ENCODE data around the gene STAT1.

Gene STAT1

DNA sequence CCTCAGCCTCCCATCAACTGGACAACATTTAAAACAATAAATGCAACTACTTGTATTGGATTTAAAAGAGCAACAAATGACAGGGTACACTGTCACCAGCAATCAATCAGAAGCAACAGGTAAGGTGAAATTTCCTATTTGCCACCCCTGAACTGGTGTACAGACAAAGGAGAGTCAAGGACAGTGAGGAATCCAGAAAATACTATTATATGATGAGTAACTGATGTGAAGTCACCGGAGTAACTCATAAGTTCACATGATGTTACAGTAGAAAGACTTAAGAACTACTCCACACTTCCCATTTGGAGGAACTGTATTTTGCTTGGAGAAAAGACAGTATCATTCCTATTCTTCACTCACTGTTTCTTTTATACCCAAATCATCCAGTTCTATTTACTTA is 4.1 kb upstream of the STAT1 start:
- TF ChIP-seq, protein P1, sequence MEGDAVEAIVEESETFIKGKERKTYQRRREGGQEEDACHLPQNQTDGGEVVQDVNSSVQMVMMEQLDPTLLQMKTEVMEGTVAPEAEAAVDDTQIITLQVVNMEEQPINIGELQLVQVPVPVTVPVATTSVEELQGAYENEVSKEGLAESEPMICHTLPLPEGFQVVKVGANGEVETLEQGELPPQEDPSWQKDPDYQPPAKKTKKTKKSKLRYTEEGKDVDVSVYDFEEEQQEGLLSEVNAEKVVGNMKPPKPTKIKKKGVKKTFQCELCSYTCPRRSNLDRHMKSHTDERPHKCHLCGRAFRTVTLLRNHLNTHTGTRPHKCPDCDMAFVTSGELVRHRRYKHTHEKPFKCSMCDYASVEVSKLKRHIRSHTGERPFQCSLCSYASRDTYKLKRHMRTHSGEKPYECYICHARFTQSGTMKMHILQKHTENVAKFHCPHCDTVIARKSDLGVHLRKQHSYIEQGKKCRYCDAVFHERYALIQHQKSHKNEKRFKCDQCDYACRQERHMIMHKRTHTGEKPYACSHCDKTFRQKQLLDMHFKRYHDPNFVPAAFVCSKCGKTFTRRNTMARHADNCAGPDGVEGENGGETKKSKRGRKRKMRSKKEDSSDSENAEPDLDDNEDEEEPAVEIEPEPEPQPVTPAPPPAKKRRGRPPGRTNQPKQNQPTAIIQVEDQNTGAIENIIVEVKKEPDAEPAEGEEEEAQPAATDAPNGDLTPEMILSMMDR (IDR thresholded peaks at IDR 0.05; ENCODE audit: low read depth, low read length, missing control alignments) = no peak
- DNase-seq (ENCODE audit: extremely low read depth, low read depth) = no peak
- H3K4me3 ChIP-seq (replicated peaks; ENCODE audit: low read depth, low read length) = no peak overlapping the region

DNA sequence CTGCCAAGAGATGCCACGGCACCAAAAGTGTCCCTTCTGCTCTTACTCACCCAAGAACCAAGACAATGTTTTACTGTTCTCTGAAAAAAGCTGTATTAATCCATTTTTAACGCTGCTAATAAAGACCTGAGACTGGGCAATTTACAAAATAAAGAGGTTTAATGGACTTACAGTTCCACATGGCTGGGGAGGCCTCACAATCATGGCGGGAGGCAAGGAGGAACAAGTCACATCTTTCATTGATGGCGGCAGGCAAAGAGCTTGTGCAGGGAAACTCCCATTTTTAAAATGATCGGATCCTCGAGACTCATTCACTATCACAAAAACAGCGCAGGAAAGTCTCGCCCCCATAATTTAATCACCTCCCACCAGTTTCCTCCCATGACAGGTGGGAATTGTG is 1.9 kb upstream of the STAT1 start:
- H3K4me3 ChIP-seq (replicated peaks; ENCODE audit: low read depth, low read length) = no peak overlapping the region
- no peak for DNase-seq (ENCODE audit: extremely low read depth, low read depth)
- TF ChIP-seq, protein P1 (IDR thresholded peaks at IDR 0.05; ENCODE audit: low read depth, low read length, missing control alignments) = no peak

DNA sequence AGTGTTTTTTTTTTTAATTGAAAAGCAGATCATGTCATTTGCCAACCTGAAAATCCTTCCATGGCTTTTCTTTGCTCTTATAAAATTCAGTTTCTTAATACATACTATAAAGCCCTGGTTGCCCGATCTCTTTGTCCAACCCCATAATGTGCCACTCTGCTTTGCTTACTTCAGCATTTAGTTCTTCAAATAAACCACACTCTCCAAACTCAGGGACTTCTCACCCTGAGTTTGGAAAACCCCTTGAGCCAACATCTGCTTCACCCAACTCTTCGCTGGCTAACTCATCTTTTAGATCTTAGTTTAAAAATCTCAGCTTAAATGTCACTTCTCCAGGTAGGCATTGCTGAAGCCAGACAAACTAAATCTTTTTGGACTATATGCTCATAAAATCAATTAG is 1.3 kb upstream of the STAT1 start:
- DNase-seq (ENCODE audit: extremely low read depth, low read depth) = no peak
- TF ChIP-seq, protein P1 (IDR thresholded peaks at IDR 0.05; ENCODE audit: low read depth, low read length, missing control alignments) = no peak
- no peak overlapping the region for H3K4me3 ChIP-seq (replicated peaks; ENCODE audit: low read depth, low read length)

DNA sequence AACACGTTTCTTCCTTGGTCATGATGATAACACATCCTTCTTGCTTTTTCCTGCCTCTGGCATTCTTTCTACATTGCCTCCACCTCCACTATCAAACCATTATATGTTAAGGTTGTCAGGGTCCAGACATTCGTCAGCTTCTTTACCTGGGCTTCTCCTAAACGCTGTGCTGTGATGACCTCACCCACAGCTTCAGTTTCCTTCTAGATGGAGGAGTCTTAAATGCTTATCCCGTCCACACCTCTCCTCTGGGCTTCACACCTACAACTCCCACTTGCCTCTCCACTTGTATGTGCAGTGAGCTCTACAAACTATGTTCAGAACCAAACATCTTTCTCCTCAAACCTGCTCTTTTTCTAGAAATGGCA is 666 bp upstream of the STAT1 start:
- no peak for DNase-seq (ENCODE audit: extremely low read depth, low read depth)
- H3K4me3 ChIP-seq (replicated peaks; ENCODE audit: low read depth, low read length) = peak overlapping the region; percentile 68
- TF ChIP-seq, protein P1 (IDR thresholded peaks at IDR 0.05; ENCODE audit: low read depth, low read length, missing control alignments) = no peak

DNA sequence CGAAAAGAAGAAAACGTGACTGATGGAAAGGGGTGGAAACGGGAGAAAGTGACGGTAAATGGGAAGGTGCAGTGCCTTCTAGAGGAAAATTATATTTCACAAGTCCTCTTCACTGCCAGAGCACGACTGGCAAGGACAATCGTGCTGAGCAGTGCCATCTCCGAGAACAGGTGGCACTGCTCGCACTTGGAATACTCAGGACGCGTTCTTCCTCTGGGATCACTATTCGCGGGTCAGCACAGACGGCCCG is 364 bp downstream of the STAT1 start:
- H3K4me3 ChIP-seq (replicated peaks; ENCODE audit: low read depth, low read length) = peak overlapping the region; percentile 68
- TF ChIP-seq, protein P1 (IDR thresholded peaks at IDR 0.05; ENCODE audit: low read depth, low read length, missing control alignments) = no peak
- DNase-seq (ENCODE audit: extremely low read depth, low read depth) = no peak

DNA sequence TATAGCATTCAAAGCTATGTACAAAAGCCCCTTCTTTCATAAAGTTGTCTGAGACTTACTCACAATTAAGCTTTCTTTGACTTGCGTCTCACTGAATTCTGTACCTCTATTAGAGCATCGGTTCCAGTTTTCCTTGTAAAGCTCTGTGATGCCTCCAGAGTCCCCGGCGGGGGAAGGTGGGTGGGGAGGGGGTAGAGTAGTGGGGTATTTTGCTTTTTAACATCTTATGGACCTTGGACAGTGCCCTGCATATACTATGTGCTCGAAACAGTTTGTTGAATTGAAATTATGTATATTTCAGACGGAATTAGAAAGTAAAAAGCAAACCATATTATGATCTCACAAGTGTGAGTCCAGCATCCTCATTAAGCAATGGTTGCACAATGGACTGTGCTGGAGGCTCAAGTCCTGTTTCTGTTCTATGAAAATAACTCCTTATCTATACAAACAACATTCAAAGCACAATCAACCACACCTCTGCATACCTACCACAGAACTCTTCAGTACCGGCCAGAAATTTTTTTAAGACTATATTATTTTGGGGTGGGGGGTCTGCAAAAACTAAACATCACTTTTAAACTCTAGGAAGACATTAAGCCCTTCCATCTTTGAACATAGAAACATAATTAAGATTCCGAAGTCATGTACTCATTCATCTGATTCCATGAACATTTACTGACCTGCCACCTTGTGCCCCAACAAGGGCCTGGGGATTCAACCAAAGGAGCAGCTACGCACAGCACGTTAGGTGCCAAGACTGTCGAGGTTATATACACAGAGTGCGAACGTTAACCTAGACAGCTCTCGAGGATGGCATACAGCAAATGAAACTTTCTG is 908 bp downstream of the STAT1 start:
- DNase-seq (ENCODE audit: extremely low read depth, low read depth) = no peak
- H3K4me3 ChIP-seq (replicated peaks; ENCODE audit: low read depth, low read length) = peak overlapping the region; percentile 68
- TF ChIP-seq, protein P1 (IDR thresholded peaks at IDR 0.05; ENCODE audit: low read depth, low read length, missing control alignments) = no peak

DNA sequence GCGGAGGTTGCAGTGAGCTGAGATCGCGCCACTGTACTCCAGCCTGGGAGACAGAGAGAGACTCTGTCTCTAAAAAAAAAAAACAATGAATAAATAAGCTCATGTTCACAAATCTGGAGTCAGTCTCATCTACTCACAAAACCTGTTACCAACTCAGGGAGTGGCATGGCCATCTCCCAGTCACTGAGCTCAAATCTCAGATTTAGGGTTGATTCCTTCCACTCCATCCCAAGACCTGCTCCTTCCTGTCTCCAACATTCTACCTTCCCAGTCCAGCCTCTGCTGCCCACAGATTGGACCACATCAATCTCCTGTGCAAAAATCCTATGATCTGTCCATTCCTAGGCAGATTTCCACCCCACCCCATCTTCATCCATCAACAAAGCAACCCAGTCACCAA is 1.6 kb downstream of the STAT1 start:
- no peak for DNase-seq (ENCODE audit: extremely low read depth, low read depth)
- TF ChIP-seq, protein P1 (IDR thresholded peaks at IDR 0.05; ENCODE audit: low read depth, low read length, missing control alignments) = no peak
- H3K4me3 ChIP-seq (replicated peaks; ENCODE audit: low read depth, low read length) = peak overlapping the region; percentile 68

All from HFF-Myc (cell line).